Loucy (cell line): ENCODE data around the gene KIF24.

Experiments used
- EZH2phosphoT487 ChIP-seq: fragments of 200-600 bp; IDR thresholded peaks from 2 replicates; pipeline ENCODE4 v1.6.1; 2018; ENCODE audit warnings: antibody characterized with exemption, mild to moderate bottlenecking, moderate library complexity, borderline replicate concordance
- TF ChIP-seq, protein P1 (sequence below): fragments of 200-600 bp; sonication (generic); conservative IDR thresholded peaks from 2 replicates; pipeline ENCODE4 v1.5.1; 2014; ENCODE audit warnings: mild to moderate bottlenecking, antibody characterized with exemption, low read length

DNA sequence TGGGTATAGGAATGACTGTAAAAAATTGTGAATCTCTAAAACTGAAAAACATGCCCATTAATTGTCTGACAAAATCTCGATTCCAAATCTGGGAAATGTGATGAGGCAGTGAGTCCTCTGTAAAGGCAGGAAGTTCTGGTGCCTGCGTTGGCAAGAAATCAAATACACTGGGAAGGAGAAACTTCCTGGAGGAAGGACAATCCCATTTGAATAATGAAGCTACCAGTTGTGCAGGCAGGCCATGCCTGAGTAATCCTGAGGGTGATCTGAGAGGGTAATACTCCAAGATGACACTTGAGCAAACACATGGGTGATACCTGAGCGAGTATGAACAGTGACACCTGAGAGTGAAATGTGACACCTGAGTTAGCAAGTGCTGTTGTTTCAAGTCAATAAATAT lies 49.7 kb downstream of the KIF24 start:
- TF ChIP-seq, protein P1, sequence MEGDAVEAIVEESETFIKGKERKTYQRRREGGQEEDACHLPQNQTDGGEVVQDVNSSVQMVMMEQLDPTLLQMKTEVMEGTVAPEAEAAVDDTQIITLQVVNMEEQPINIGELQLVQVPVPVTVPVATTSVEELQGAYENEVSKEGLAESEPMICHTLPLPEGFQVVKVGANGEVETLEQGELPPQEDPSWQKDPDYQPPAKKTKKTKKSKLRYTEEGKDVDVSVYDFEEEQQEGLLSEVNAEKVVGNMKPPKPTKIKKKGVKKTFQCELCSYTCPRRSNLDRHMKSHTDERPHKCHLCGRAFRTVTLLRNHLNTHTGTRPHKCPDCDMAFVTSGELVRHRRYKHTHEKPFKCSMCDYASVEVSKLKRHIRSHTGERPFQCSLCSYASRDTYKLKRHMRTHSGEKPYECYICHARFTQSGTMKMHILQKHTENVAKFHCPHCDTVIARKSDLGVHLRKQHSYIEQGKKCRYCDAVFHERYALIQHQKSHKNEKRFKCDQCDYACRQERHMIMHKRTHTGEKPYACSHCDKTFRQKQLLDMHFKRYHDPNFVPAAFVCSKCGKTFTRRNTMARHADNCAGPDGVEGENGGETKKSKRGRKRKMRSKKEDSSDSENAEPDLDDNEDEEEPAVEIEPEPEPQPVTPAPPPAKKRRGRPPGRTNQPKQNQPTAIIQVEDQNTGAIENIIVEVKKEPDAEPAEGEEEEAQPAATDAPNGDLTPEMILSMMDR: no peak
- no peak for TF ChIP-seq EZH2phosphoT487
